GM19468 (cell line): ENCODE measurements around the gene TMEM30B.
"Not testable (repeated sequence)": the region's sequence is repeated elsewhere in the genome, so short reads cannot be mapped to it uniquely, and the experiment has no call there.

Experiments used
- ATAC-seq: cut with Tn5 transposase; IDR thresholded peaks from one replicate; pipeline ENCODE4 v1.9.1; 2021; ENCODE audit warnings: mild to moderate bottlenecking, moderate library complexity, moderate number of reproducible peaks; ENCODE audit not compliant: unreplicated experiment; ENCODE audit errors: extremely low read depth

Gene TMEM30B, protein sequence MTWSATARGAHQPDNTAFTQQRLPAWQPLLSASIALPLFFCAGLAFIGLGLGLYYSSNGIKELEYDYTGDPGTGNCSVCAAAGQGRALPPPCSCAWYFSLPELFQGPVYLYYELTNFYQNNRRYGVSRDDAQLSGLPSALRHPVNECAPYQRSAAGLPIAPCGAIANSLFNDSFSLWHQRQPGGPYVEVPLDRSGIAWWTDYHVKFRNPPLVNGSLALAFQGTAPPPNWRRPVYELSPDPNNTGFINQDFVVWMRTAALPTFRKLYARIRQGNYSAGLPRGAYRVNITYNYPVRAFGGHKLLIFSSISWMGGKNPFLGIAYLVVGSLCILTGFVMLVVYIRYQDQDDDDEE

DNA sequence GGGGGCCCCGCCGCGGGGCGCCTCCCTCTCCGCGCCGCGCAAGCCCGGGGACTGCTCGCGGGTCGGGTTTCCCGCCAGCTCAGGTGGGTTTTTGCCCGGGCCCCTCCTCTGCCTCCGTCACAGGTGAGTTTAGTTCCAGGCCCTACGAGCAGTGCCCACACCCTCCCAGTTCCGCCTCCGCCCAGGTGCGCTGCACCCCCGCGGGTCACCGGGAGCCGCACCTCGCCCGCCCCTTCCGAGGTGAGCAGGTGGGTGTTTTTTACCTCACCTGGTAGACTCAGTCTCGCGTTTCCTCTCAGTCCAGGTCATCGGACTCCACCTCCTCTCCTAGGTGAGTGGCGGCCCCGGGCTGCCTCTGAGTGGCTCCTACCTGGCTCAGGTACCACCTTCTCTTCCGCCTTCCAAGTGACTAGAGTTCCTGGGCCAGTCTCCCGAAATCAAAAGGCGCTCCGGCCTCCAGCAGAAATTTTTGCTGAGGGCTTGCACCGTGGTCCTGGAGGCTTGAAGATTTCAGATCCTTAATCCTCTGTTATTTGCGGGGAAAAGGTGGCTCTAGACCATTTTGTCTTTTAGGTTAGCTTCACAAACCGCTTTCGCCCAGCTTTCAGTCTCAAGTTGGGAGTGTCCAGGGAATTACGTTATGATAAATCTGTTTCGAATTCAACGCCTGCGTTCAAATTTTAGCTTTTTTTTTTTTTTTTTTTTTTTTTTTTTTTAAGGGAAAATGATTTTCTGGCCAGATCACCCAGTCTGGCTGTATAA is at the start of gene TMEM30B:
Gene TMEM30B (minus strand): TSS at position 153 of the 762 bp plus-strand sequence. CDS start 191 bp downstream, outside the sequence.
- ATAC-seq = no peak

DNA sequence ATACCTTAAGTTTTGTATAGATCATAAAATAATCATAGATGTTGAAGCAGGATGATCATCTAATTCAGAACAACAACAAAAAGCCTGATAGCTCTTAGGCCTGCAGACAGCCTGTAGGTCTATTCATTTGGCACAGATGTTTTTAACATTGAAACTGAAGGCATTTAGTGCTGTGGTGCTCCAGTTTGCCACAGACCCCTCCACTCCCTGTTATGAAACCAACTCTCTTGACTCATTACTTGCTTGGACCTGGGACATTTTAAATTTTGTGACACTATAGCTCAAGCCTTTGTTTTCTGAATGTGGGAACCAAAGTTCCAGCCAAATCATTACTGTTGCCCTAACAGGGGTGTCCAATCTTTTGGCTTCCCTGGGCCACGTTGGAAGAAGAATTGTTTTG is 49.4 kb upstream of the TMEM30B start:
- ATAC-seq = no peak

DNA sequence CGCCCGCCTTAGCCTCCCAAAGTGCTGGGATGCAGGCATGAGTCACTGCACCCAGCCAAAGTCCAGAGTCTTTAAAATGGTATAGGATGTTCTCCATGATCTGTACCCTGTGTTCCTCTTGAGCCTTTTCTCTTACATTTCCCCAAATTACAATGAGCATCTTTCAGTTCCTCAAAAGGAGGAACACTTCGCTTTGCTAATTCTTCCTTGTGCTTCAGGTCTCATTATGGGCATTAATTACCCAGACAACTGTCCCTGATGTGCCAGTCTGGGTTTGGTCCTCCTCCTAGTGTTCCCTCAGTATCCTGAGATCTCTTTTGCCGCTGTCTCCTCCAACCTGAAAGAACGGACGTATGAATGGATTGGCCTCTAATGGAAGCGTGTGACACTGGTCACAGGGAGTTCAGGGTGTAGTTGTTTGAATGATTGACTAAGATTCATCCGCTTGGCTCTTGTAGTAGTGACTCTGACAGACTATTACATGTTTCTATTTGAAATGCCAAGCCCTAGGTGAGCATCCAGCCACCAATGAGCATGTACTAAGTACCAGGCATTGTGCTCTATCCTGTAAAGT is 48.4 kb upstream of the TMEM30B start:
- ATAC-seq = no peak

DNA sequence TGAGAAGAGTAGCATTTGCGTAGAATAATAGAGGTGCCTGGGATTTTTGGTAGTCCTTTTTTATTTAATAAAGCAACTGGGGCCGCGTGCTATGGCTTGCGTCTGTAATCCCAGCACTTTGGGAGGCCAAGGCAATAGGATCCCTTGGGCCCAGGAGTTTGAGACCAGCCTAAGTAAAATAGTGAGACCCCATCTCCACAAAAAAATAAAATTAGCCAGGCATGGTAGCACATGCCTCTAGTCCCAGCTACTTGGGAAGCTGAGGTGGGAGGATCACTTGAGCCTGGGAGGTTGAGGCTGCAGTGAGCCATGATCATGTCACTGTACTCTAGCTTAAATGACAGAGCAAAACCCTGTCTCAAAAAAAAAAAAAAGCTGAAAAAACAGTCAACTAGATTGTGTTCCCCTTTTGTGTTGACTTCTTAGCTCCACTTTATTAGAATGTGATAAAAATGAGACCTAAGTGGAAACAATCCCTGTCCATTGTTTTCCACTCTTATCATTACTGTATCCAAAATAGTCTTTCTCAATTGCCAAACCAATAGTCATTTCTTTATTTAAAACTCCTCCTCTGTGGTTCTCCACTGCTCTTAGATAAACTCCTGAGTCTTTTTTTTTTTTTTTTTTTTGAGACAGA is 47.6 kb upstream of the TMEM30B start:
- ATAC-seq = no peak

DNA sequence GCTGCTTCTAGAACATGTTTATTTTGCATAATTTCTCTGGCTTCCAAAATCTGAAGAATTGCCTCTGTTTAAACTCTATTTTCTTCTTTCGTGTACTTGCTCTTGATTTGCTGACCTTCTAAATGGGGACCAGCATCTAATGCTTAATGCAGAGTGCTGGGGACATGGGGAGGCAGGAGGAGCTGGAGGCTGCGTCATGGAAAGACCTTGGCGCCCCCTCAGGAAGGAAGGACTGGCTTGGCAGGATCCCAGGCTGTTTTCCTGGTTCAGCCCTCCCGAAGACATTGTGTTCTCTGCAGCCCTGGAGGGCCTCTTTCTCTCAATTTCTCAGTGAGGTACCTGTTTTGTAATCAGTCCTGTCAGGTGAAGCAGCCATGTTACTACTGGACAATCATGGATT is 45.7 kb upstream of the TMEM30B start:
- no peak for ATAC-seq

DNA sequence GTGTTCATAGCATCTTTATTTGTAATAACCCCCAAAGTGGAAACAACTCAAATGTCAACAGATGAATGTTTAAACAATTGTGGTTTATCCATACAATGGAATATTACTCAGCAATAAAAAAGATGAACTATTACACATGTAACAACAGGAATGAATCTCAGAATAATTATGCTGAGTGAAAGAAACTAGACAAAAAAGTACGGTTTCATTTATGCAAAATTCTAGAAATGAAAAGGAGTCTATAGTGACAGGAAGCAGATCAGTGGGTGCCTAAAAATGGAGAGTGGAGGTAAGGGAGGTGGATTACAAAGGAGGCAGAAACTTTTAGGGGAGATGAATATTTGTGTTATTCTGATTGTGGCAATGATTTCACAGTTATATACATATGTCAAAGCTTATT is 45.0 kb upstream of the TMEM30B start:
- ATAC-seq = no peak

DNA sequence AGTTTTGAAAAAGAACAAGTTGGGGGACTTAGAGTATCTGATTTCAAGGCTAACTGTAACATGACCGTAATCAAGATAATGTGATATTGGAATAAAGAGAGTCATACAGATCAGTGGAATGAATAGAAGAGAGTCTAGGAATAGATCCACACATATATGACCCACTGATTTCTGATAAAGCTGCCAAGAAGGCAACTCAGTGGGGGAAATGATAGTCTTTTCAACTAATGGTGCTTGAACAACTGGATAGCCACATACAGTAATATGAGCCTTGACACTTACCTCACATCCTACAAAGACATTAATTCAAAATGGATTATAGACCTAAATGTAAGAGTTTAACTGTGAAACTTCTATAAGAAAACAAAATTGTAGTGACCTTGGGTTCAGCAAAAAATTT is 44.0 kb upstream of the TMEM30B start:
- ATAC-seq = no peak

DNA sequence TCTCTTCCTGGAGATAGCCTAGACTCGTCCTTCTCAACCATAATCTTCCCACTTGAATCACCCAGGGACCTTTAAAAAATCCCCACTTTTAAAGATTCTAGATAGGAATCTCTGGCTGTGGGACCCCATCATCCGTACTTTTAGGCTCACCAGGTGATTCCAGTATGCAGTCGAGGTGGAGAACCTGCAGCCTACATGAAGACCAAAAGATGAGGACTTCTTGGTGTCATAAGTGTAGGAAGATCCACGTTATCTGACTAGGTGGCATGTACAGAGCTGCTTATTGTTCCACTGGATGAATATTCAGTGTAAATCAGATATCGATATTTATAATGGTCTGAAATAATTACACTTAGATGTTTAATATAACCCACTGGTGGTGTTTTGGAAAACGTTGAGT is 42.8 kb upstream of the TMEM30B start:
- ATAC-seq = no peak

DNA sequence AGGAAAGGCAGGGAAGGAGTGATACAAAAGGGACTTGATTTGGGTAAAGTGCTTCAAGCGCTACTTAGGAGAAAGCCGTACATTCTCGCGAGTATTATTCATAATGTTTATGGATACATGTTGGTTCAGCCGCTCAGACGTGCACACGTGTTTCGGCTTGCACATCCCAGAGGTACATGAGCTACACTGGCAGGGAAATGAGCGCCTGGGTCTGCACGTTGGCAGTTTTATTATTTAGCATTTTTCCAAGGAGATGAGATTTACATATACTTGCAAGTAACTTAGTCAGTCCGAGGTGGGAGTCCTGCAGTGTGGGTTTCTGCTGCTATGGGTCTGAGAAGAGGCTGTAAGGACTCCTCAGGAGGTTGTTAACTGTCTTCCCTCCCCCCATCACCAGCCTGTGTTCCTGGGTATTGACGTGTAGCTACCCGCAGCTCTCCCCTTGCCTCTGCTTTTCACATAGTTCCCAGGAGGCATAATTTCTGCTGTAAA is 41.7 kb upstream of the TMEM30B start:
- ATAC-seq = no peak

DNA sequence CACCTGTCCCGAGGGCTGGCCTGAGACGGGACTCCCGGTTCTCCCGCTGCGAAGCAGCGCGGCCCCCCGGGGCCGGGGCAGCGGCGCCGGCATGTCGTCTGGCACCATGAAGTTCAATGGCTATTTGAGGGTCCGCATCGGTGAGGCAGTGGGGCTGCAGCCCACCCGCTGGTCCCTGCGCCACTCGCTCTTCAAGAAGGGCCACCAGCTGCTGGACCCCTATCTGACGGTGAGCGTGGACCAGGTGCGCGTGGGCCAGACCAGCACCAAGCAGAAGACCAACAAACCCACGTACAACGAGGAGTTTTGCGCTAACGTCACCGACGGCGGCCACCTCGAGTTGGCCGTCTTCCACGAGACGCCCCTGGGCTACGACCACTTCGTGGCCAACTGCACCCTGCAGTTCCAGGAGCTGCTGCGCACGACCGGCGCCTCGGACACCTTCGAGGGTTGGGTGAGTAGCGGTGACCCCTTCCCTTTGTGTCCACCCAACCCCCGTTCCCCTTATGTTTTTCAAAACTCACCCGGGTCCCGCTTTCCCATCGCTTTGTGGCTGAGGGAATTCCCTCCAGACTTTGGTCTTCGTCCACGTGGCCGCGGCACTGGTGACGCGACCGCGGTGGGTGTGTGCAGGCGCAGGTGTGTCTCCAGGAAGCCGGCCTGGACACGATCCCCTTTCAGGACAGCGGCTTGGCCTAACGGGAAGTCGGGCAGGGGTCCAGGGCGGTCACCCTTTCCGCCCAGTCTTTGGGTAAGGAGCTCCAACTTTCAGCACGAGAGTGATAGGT is 41.1 kb upstream of the TMEM30B start:
- no peak for ATAC-seq

DNA sequence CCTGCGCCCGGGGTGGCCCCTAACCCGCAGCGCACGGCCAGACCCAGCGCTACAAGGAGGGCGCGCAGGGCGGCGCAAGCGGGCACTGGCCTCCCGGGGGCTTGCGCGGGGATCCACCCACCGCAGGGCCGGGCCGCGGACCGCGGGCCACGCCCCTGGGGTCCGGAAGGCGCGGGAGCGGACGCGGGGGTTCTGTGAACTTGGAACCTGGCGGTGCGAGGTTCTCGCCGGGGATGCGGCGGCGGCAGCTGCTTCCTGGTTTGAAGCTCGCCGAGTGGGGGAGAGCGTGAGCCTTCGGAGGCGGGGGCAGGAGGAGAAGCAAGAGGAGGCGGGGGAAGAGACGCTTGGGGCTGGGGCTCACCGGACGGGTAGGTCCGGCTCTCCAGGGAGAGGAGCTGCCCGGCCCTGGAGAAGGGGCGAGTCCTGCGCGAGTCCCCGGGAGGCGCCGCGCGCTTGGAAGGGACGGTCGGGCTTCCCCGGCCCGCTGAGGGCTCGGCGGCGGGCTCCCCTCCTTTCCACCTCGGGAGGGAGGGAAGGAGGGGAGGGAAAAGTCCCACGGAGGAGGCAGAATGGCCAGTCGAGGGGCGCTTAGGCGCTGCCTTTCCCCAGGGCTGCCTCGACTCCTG is 40.4 kb upstream of the TMEM30B start, which contains the start of gene PRKCH:
Gene PRKCH (plus strand): TSS at position 195 of the 626 bp plus-strand sequence. CDS start 523 bp downstream, outside the sequence.
- ATAC-seq = no peak

DNA sequence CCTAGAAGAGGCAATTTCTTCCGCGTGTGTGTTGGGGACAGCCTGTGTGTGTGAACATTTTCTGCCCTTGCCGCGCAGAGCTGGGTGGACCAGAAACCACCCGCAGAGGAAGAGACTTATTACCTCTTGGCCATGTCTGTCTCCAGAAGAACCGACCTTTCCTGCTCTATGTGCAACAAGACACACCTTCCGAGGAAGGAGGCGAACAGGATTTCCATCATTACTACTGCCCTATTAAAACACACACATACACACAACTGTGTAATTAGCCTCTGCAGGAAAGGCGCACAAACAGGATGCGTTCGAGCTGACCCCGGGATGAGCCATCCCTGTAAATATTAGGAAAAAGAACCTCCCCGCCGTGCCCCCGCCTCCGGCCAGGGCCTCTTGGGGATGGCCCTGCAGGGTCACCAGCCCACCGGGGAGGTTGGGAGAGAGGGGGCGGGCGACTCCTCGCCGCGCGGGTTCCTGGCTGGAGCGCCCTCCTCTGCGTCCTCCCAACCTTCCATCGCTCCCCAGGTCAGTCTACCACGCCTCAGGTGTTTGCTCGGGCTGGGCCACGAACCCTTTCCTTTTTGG is 39.8 kb upstream of the TMEM30B start:
- no peak for ATAC-seq

DNA sequence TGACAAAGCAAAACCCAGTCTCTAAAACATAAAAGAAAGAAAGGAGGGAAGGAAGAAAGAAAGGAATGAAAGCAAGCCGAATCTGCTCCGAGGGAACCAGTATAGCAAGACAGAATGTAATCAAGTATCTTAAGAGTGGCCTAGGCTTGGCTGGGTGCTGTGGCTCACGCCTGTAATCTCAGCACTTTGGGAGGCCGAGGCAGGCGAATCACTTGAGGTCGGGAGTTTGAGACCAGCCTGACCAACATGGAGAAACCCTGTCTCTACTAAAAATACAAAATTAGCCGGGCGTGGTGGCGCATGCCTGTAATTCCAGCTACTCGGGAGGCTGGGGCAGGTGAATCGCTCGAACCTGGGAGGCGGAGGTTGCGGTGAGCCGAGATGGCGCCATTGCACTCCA is 39.0 kb upstream of the TMEM30B start:
- ATAC-seq = not testable (repeated sequence)

DNA sequence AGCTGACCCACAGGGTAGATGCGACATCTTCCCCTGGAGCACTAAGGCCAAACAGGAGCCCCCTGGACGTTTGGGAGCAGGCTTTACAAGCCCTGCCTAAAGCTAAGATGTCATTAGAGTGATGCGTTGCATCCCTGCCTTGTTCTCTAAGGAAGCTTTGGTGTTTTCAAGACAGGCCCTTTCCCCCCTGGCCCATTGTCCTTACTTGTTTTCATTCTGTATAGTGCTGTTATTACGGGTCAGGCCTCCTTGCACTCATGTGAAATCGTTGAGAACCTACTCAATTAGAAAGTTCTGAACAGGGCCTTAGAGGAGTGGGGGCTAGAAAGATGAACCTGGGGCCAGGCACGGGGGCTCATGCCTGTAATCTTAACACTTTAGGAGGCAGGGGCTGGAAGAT is 38.6 kb upstream of the TMEM30B start:
- ATAC-seq = no peak

DNA sequence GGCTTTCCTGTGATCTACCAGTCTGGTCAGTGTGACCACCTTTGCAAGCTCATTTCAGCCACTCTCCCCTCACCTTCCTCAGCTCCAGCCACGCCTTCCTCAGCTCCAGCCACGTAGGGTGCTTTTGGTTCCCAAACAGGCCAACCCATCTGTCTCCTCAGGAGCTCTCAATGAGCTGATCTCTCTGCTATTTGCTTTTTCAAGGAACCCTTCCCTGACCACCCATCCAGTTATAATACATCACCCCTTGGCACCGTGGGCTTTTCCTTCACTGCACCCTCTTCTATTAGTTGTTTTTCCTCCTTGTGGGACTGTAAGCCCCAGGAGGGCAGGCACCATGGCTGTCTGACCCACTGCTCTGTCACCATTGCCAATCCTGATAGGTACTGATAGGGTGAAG is 37.9 kb upstream of the TMEM30B start:
- no peak for ATAC-seq

DNA sequence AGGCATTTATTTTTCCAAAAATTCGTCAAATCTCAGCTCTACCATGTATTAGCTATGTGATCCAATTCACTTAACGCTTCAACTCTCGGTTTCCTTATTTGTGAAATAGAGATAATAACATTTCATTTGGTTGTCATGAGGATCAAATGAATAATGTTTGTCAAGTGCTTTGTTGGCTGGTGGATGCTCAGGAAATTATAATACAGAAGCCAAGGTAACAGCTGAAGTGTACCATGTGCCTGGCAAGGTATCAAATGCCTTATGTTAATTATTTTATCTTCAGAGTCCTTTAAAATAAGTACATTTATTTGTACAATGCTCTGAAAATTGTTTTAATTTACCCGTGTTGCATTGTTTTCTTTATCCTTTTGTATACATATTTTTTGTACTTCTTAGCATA is 34.2 kb upstream of the TMEM30B start:
- no peak for ATAC-seq

DNA sequence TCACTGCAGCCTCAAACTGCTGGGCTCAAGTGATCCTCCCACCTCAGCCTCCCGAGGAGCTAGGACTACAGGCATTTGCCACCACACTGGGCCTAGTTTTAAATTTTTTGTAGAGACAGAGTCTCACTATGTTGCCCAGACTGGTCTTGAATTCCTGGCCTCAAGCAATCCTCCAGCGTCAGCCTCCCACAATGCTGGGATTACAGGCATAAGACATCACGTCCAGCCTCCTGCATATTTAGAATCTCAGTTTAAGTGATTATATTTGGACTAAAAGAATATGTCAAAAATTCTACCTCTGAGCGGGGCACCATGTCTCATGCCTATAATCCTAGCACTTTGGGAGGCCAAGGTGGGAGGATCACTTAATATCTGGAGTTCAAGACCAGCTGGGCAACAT is 27.6 kb upstream of the TMEM30B start:
- ATAC-seq = not testable (repeated sequence)

DNA sequence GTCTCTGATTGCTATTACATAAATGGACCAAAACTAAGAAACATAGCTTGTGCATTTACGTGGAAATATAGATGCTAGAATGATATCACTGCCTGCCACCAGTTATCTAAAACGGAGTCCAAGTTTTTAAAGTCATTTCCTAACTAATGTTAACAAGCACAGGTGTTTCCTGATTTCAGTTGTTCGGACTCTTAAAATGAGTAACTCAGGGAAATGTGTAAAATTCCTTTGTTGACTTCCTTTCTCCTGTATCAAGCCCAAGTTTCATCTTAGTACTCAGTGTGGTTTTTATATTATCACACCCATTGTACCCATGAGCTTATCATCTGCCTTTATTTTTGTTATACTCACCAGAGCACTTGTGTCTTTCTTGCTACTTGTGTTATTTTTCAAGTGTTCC is 27.1 kb upstream of the TMEM30B start:
- ATAC-seq = no peak

DNA sequence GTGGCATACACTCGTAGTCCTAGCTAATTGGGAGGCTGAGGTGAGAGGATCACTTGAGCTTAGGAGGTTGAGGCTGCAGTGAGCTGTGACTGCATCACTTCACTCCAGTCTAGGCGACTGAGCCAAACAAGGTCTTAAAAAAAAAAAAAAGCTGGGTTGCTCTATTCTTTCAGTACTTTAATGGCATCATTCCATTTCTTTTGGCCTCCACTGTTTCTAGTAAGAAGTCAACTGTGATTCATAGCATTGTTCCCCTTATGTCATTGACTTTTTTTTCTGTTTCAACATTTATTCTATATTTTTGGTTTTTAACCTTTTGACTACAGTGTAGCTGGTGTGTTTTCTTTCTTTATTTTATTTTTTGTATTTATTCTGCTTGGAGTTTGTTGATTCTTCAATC is 23.6 kb upstream of the TMEM30B start:
- no peak for ATAC-seq
